B cell (primary cell): ENCODE data around the gene SGSM1.

Experiments
- CTCF ChIP-seq: fragments of 200-600 bp; IDR thresholded peaks from one replicate; pipeline ENCODE4 v1.8.0; 2022; ENCODE audit warnings: antibody characterized with exemption, mild to moderate bottlenecking
- EZH2 ChIP-seq: IDR thresholded peaks from 2 replicates; pipeline ENCODE4 v1.6.1; 2012; ENCODE audit warnings: borderline replicate concordance, low read depth, mild to moderate bottlenecking, moderate library complexity, low read length; ENCODE audit not compliant: insufficient read depth, poor library complexity, severe bottlenecking

GRCh38 chr22:24761888-24762675 is 43.9 kb upstream of the SGSM1 start:
- TF ChIP-seq CTCF (no peak), EZH2 (no peak)
